ENCODE data around the gene NOXA1. TPM values are rescaled to one million over a fixed set of nuclear protein-coding genes. Genes with fewer than 3 reads are reported as not detected.
A peak's percentile ranks its signal among the peaks of the same experiment; 100 is the strongest.
"Not testable (repeated sequence)": the region's sequence is repeated elsewhere in the genome, so short reads cannot be mapped to it uniquely, and the experiment has no call there.

NOXA1 gene
- total and polyA plus RNA-seq, 8 donors: 6.6 to 45.5 (median 12.6) TPM

- FAIRE-seq (no peak), DNase-seq (peak in 1 of 6 donors; percentile 30), ATAC-seq (no peak)
- WGBS, 2 donors: 96 to 97% methylated on average over 12 of the region's 12 CpGs
- no peaks in the 10 kb centered on the region for H3K9me3 ChIP-seq
- no peaks in the 10 kb centered on the region for H3K36me3 ChIP-seq
- no peaks in the 10 kb centered on the region for H3K27me3 ChIP-seq
- no peaks in the 10 kb centered on the region for H3K4me1 ChIP-seq
- no peak overlapping the region for H3K27ac ChIP-seq
- intact Hi-C loops (cut with DNase I): no loop called here
- no peak for TF ChIP-seq CTCF (IDR thresholded peaks at IDR 0.05)
- no peak overlapping the region for H3K4me3 ChIP-seq
Measured at GRCh38 chr9:137376386-137376785, 46.8 kb upstream of the NOXA1 start.

- intact Hi-C loops (cut with DNase I); H3K9me3 ChIP-seq; ATAC-seq; H3K27me3 ChIP-seq; H3K27ac ChIP-seq; H3K4me3 ChIP-seq; FAIRE-seq; H3K4me1 ChIP-seq; H3K36me3 ChIP-seq: not testable (repeated sequence)
- peak in 2 of 6 donors; percentile 41 to 61 for DNase-seq
- WGBS, 2 donors: 81 to 89% methylated on average over 37 of the region's 37 CpGs
Measured at GRCh38 chr9:137378688-137379410, 44.3 kb upstream of the NOXA1 start.

GRCh38 chr9:137379761-137380161 is 43.4 kb upstream of the NOXA1 start:
- DNase-seq (peak in 4 of 6 donors; percentile 10 to 55 (median 26)), FAIRE-seq (no peak), ATAC-seq (no peak)
- WGBS, 2 donors: 86 to 92% methylated on average over 12 of the region's 12 CpGs
- H3K36me3 ChIP-seq: no peaks in the 10 kb centered on the region
- no peak for TF ChIP-seq CTCF (IDR thresholded peaks at IDR 0.05)
- no peaks in the 10 kb centered on the region for H3K27me3 ChIP-seq
- no peaks in the 10 kb centered on the region for H3K9me3 ChIP-seq
- H3K4me1 ChIP-seq: no peaks in the 10 kb centered on the region
- H3K4me3 ChIP-seq: no peak overlapping the region
- intact Hi-C loops (cut with DNase I): no loop called here
- H3K27ac ChIP-seq: no peak overlapping the region

GRCh38 chr9:137380171-137380570 is 43.0 kb upstream of the NOXA1 start:
- DNase-seq: no peak
- no peak for TF ChIP-seq CTCF (IDR thresholded peaks at IDR 0.05)
- Histone ChIP-seq H3K4me1 (no peaks in the 10 kb centered on the region), H3K27me3 (no peaks in the 10 kb centered on the region), H3K4me3 (no peak overlapping the region), H3K36me3 (no peaks in the 10 kb centered on the region), H3K9me3 (no peaks in the 10 kb centered on the region), H3K27ac (no peak overlapping the region)
- 67 to 80% methylated on average over 5 to 13 of the region's 16 CpGs for WGBS, 2 donors
- intact Hi-C loops (cut with DNase I): no loop called here
- no peak for ATAC-seq
- FAIRE-seq: no peak

GRCh38 chr9:137380606-137381005 is 42.6 kb upstream of the NOXA1 start:
- no peak overlapping the region for H3K27ac ChIP-seq
- no peak overlapping the region for H3K4me3 ChIP-seq
- no peaks in the 10 kb centered on the region for H3K27me3 ChIP-seq
- peak in 3 of 6 donors; percentile 11 to 48 (median 24) for DNase-seq
- 81 to 87% methylated on average over 6 to 7 of the region's 7 CpGs for WGBS, 2 donors
- no peaks in the 10 kb centered on the region for H3K4me1 ChIP-seq
- no peak for FAIRE-seq
- no peaks in the 10 kb centered on the region for H3K9me3 ChIP-seq
- no peak for ATAC-seq
- H3K36me3 ChIP-seq: no peaks in the 10 kb centered on the region
- TF ChIP-seq CTCF (IDR thresholded peaks at IDR 0.05): no peak
- intact Hi-C loops (cut with DNase I): no loop called here

All from pancreas (tissue), 10 donors.